IMR-90 (cell line): ENCODE results near the gene PRDM13. TPM values are rescaled to one million over a fixed set of nuclear protein-coding genes. Genes with fewer than 3 reads are reported as not detected.

Experiments used
- ATAC-seq: fragments of 200-7000 bp; cut with Tn5 transposase; 2 replicates; pipeline ENCODE4 v1.9.1; 2020; ENCODE audit warnings: low read depth, mild to moderate bottlenecking, moderate library complexity
- BruUV-seq: library from RNA; stranded (reverse); fragments of 400-500 nt; replicated peaks from 2 replicates; lab custom pipeline; 2021; lab: Mats Ljungman, UMichigan
- CTCF ChIA-PET: fragments of 300-600 bp; formaldehyde crosslinking; extraction: SDS; loops from one replicate; lab custom pipeline; 2021; ENCODE audit warnings: antibody characterized with exemption; lab: Yijun Ruan, JAX
- POLR2A ChIA-PET: fragments of 300-600 bp; sonication (Branson Sonifier 250); formaldehyde crosslinking; loops from one replicate; lab custom pipeline; 2022; ENCODE audit warnings: antibody characterized with exemption; ENCODE audit not compliant: unreplicated experiment; lab: Charles Lee
- DNase-seq: peaks from one replicate; pipeline ENCODE4 v3.0.0; 2013
- H2AFZ ChIP-seq: replicated peaks from 2 replicates; pipeline ENCODE3; 2013; ENCODE audit warnings: low read length, mild to moderate bottlenecking; ENCODE audit not compliant: poor library complexity
- H2AK5ac ChIP-seq: 2 replicates; pipeline ENCODE4 v1.6.1; 2013; ENCODE audit warnings: low read depth, low read length, inconsistent platforms
- H2AK9ac ChIP-seq: replicated peaks from 2 replicates; pipeline ENCODE3; 2013; ENCODE audit warnings: mild to moderate bottlenecking, low read depth, low read length, moderate library complexity; ENCODE audit not compliant: poor library complexity
- H2BK120ac ChIP-seq: 2 replicates; pipeline ENCODE4 v1.6.1; 2013; ENCODE audit warnings: low read depth, low read length, inconsistent platforms
- H2BK15ac ChIP-seq: 3 replicates; pipeline ENCODE4 v1.6.1; 2013; ENCODE audit warnings: low read depth, low read length, inconsistent platforms
- H2BK20ac ChIP-seq: 2 replicates; pipeline ENCODE4 v1.6.1; 2013; ENCODE audit warnings: low read depth, mild to moderate bottlenecking, inconsistent platforms, low read length, moderate library complexity
- H2BK5ac ChIP-seq: 2 replicates; pipeline ENCODE4 v1.6.1; 2013; ENCODE audit warnings: mild to moderate bottlenecking, low read depth, low read length, inconsistent platforms; ENCODE audit not compliant: poor library complexity, severe bottlenecking
- H3K14ac ChIP-seq: replicated peaks from 2 replicates; pipeline ENCODE4 v1.6.1; 2013; ENCODE audit warnings: low read depth, low read length, inconsistent platforms
- H3K18ac ChIP-seq: 2 replicates; pipeline ENCODE4 v1.6.1; 2013; ENCODE audit warnings: low read depth, low read length, control low read depth
- H3K23ac ChIP-seq: 2 replicates; pipeline ENCODE4 v1.6.1; 2013; ENCODE audit warnings: low read depth, low read length, inconsistent platforms
- H3K27ac ChIP-seq: 2 replicates; pipeline ENCODE4 v1.5.1; 2013; ENCODE audit warnings: mild to moderate bottlenecking, control low read depth, low read length; ENCODE audit not compliant: insufficient read depth
- H3K27me3 ChIP-seq: 2 replicates; pipeline ENCODE4 v1.6.1; 2013; ENCODE audit warnings: low read length; ENCODE audit not compliant: control insufficient read depth, insufficient read depth
- H3K36me3 ChIP-seq: 2 replicates; pipeline ENCODE4 v1.6.1; 2013; ENCODE audit warnings: low read length, mixed read lengths; ENCODE audit not compliant: control insufficient read depth, insufficient read depth
- H3K4ac ChIP-seq: 2 replicates; pipeline ENCODE4 v1.6.1; 2013; ENCODE audit warnings: low read depth, low read length, inconsistent platforms
- H3K4me1 ChIP-seq: 2 replicates; pipeline ENCODE4 v1.6.1; 2013; ENCODE audit warnings: low read length, mixed read lengths; ENCODE audit not compliant: control insufficient read depth, insufficient read depth
- H3K4me2 ChIP-seq: 2 replicates; pipeline ENCODE4 v1.6.1; 2013; ENCODE audit warnings: low read depth, mild to moderate bottlenecking, control low read depth, low read length, moderate library complexity
- H3K4me3 ChIP-seq: 2 replicates; pipeline ENCODE4 v1.5.1; 2013; ENCODE audit warnings: low read depth, mild to moderate bottlenecking, control low read depth, low read length, moderate library complexity; ENCODE audit not compliant: insufficient read depth
- H3K56ac ChIP-seq: 2 replicates; pipeline ENCODE4 v1.6.1; 2013; ENCODE audit warnings: low read length, inconsistent platforms; ENCODE audit not compliant: insufficient read depth; ENCODE audit errors: extremely low read depth
- H3K79me1 ChIP-seq, 2 experiments: 2 replicates each; pipeline ENCODE4 v1.6.1; 2013; ENCODE audit warnings: low read length in 2 of 2, inconsistent platforms in 1 of 2, low read depth in 1 of 2
- H3K9ac ChIP-seq: 2 replicates; pipeline ENCODE4 v1.6.1; 2013; ENCODE audit warnings: low read depth, low read length, control low read depth
- H3K9me1 ChIP-seq: 2 replicates; pipeline ENCODE4 v1.6.1; 2013; ENCODE audit warnings: low read length, inconsistent platforms; ENCODE audit not compliant: insufficient read depth
- H3K9me3 ChIP-seq: 2 replicates; pipeline ENCODE4 v1.6.1; 2013; ENCODE audit warnings: low read length; ENCODE audit not compliant: control insufficient read depth, insufficient read depth
- H4K20me1 ChIP-seq: 2 replicates; pipeline ENCODE4 v1.6.1; 2013; ENCODE audit warnings: low read length, inconsistent platforms; ENCODE audit not compliant: insufficient read depth
- H4K5ac ChIP-seq: 2 replicates; pipeline ENCODE4 v1.6.1; 2013; ENCODE audit warnings: mild to moderate bottlenecking, low read depth, low read length, control low read depth
- H4K8ac ChIP-seq, 2 experiments: 2 replicates each; pipeline ENCODE4 v1.6.1; 2013; ENCODE audit warnings: low read depth in 2 of 2, low read length in 2 of 2, control low read depth in 1 of 2, inconsistent platforms in 1 of 2
- H4K91ac ChIP-seq: 2 replicates; pipeline ENCODE4 v1.6.1; 2013; ENCODE audit warnings: low read depth, low read length, inconsistent platforms; ENCODE audit not compliant: insufficient read depth
- BHLHE40 ChIP-seq: fragments of 150-350 bp; IDR thresholded peaks from 2 replicates; pipeline ENCODE4 v1.6.1; 2016; ENCODE audit warnings: mild to moderate bottlenecking, low read depth, low read length
- CEBPB ChIP-seq: IDR thresholded peaks from 2 replicates; pipeline ENCODE4 v1.6.1; 2012; ENCODE audit warnings: low read depth, low read length, improper control_type of control experiment
- FOS ChIP-seq: fragments of 150-350 bp; IDR thresholded peaks from 2 replicates; pipeline ENCODE4 v1.6.1; 2016; ENCODE audit warnings: low read depth, low read length
- MAFK ChIP-seq: IDR thresholded peaks from 2 replicates; pipeline ENCODE4 v1.6.1; 2012; ENCODE audit warnings: low read depth, low read length, improper control_type of control experiment
- MXI1 ChIP-seq: IDR thresholded peaks from 2 replicates; pipeline ENCODE4 v1.6.1; 2012; ENCODE audit warnings: low read depth, mild to moderate bottlenecking, low read length, moderate library complexity, borderline replicate concordance
- NFE2L2 ChIP-seq: fragments of 150-350 bp; IDR thresholded peaks from 2 replicates; pipeline ENCODE4 v1.6.1; 2016; ENCODE audit warnings: low read depth, mild to moderate bottlenecking, low read length
- POLR2A ChIP-seq: IDR thresholded peaks from 2 replicates; pipeline ENCODE4 v1.6.1; 2012; ENCODE audit warnings: mild to moderate bottlenecking, low read depth, low read length
- RAD21 ChIP-seq: IDR thresholded peaks from 2 replicates; pipeline ENCODE4 v1.6.1; 2012; ENCODE audit warnings: low read length, improper control_type of control experiment
- RCOR1 ChIP-seq: IDR thresholded peaks from 2 replicates; pipeline ENCODE4 v1.6.1; 2012; ENCODE audit warnings: mild to moderate bottlenecking, low read length, improper control_type of control experiment; ENCODE audit not compliant: insufficient replicate concordance
- RFX5 ChIP-seq: IDR thresholded peaks from 2 replicates; pipeline ENCODE4 v1.8.0; 2012; ENCODE audit warnings: low read depth, mild to moderate bottlenecking, low read length, moderate library complexity
- SMC3 ChIP-seq: fragments of 150-350 bp; IDR thresholded peaks from 2 replicates; pipeline ENCODE4 v1.6.1; 2016; ENCODE audit warnings: low read depth, mild to moderate bottlenecking, antibody characterized with exemption, low read length, moderate library complexity
- WGBS, 2 experiments: methylation state at CpG; one replicate each; pipeline versions ENCODE4 v1.1.5 to v1.1.7; 2013; ENCODE audit warnings: missing lambda C conversion rate in 2 of 2; ENCODE audit not compliant: insufficient read length in 1 of 2; ENCODE audit errors: extremely low coverage in 2 of 2; 5-methylcytosine and 5-hydroxymethylcytosine counted together
- dilution Hi-C: fragments of 300-500 bp; cut with HindIII; formaldehyde crosslinking; loops from one replicate; pipeline ENCODE4 v1.14.3; 2018; ENCODE audit warnings: low sequenced_read_pairs; ENCODE audit not compliant: unreplicated experiment
- in situ Hi-C: fragments of 300-500 bp; cut with MboI; formaldehyde crosslinking; loops from 3 replicates; pipeline ENCODE4 v1.14.3; 2019; ENCODE audit warnings: low sequenced_read_pairs, inconsistent platforms, mixed read lengths
- intact Hi-C: fragments of 100-400 bp; cut with micrococcal nuclease; formaldehyde crosslinking; loops from 2 replicates; pipeline ENCODE4 v1.10.0; 2022
- polyA plus RNA-seq, 3 experiments: library from polyadenylated mRNA; depleted of rRNA; stranded (reverse); fragments of >200 nt; gene quantifications; 2 replicates each; pipeline ENCODE4 v1.2.3, GENCODE V29; 2012; ENCODE audit warnings: low replicate concordance in 1 of 3
- total RNA-seq: library from RNA; depleted of rRNA; stranded (reverse); fragments of >200 nt; gene quantifications from 2 replicates; pipeline ENCODE4 v1.2.3, GENCODE V29; 2012
- TF ChIP-seq, protein P1 (sequence below): conservative IDR thresholded peaks from 2 replicates; pipeline ENCODE4 v1.5.1; 2012; ENCODE audit warnings: mild to moderate bottlenecking, low read depth, low read length, improper control_type of control experiment
- TF ChIP-seq, protein P2 (sequence below): fragments of 150-350 bp; IDR thresholded peaks from 2 replicates; pipeline ENCODE4 v1.6.1; 2016; ENCODE audit warnings: low read depth, mild to moderate bottlenecking, low read length, moderate library complexity, borderline replicate concordance
- TF ChIP-seq, protein P3 (sequence below): fragments of 150-350 bp; IDR thresholded peaks from 2 replicates; pipeline ENCODE4 v1.6.1; 2017; ENCODE audit warnings: mild to moderate bottlenecking, antibody characterized with exemption, low read length, low read depth

PRDM13 gene
- total and polyA plus RNA-seq, 2 of the 4 experiments (the other 2 are of a cell fraction): not detected

DNA sequence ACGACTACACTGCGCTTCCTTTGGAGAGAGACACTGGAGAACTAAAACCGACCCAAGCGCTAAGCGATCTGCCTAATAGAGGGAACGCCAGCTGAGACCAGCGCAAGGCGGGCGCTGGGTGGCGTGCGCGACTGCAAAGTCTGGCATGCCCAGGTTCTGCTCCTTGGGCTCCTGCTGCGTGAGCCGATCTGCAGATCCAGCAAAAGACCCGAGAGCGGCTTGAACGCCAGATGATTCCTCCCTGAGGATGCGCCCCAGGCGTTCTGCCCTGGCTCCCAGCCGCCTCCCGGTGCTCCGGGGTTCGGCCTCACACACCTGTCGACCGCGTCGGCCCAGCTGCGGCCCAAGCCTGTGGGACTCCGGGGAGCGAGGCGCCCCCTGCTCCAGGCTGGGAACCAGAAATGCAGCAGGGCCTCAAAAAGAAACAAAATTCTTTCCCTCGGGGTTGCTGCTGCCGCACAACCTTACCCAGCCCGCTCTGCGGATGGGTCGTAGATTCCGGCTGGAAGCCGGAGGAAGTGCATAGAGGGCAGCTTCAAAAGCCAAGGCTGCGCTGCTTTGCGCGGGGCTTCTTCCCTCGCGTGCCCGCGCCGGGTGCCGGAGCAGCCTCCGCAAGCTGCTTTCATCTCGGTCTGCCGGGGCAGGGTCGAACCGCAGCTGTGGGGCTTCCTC, 17.9 kb upstream of the PRDM13 start:
- POLR2A ChIA-PET: interaction anchor here (0.6 kb wide), 1 partner anchor 68 kb away, joined by 3 read pairs; no protein-coding TSS in a partner anchor
- intact Hi-C loops: loop anchor here (1.0 to 2.0 kb wide), 2 partner anchors 158 to 234 kb away; no protein-coding TSS in a partner anchor
- TF ChIP-seq RAD21 (peak; percentile 47), BHLHE40 (no peak), MAFK (no peak), FOS (no peak), SMC3 (peak; percentile 19; the same call in 1 of the 2 replicates), CEBPB (no peak), MXI1 (no peak), POLR2A (no peak), NFE2L2 (no peak), RCOR1 (no peak), RFX5 (no peak)
- TF ChIP-seq, protein P1, sequence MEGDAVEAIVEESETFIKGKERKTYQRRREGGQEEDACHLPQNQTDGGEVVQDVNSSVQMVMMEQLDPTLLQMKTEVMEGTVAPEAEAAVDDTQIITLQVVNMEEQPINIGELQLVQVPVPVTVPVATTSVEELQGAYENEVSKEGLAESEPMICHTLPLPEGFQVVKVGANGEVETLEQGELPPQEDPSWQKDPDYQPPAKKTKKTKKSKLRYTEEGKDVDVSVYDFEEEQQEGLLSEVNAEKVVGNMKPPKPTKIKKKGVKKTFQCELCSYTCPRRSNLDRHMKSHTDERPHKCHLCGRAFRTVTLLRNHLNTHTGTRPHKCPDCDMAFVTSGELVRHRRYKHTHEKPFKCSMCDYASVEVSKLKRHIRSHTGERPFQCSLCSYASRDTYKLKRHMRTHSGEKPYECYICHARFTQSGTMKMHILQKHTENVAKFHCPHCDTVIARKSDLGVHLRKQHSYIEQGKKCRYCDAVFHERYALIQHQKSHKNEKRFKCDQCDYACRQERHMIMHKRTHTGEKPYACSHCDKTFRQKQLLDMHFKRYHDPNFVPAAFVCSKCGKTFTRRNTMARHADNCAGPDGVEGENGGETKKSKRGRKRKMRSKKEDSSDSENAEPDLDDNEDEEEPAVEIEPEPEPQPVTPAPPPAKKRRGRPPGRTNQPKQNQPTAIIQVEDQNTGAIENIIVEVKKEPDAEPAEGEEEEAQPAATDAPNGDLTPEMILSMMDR: peak; percentile 47
- TF ChIP-seq, protein P2, sequence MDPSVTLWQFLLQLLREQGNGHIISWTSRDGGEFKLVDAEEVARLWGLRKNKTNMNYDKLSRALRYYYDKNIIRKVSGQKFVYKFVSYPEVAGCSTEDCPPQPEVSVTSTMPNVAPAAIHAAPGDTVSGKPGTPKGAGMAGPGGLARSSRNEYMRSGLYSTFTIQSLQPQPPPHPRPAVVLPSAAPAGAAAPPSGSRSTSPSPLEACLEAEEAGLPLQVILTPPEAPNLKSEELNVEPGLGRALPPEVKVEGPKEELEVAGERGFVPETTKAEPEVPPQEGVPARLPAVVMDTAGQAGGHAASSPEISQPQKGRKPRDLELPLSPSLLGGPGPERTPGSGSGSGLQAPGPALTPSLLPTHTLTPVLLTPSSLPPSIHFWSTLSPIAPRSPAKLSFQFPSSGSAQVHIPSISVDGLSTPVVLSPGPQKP: no peak
- TF ChIP-seq, protein P3, sequence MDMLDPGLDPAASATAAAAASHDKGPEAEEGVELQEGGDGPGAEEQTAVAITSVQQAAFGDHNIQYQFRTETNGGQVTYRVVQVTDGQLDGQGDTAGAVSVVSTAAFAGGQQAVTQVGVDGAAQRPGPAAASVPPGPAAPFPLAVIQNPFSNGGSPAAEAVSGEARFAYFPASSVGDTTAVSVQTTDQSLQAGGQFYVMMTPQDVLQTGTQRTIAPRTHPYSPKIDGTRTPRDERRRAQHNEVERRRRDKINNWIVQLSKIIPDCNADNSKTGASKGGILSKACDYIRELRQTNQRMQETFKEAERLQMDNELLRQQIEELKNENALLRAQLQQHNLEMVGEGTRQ: no peak

More for the DNA sequence above, 17.9 kb upstream of the PRDM13 start:
- CTCF ChIA-PET: interaction anchor here (0.8 to 1.0 kb wide), 2 partner anchors 23 to 161 kb away, joined by 4 read pairs; no protein-coding TSS in a partner anchor
- Histone ChIP-seq H3K79me1 (no peaks in the 10 kb centered on the region), H4K20me1 (no peaks in the 10 kb centered on the region), H3K4ac (no peak overlapping the region), H4K91ac (no peak overlapping the region), H3K9me1 (no peaks in the 10 kb centered on the region; the same call in 1 of the 2 replicates), H2AK5ac (no peak overlapping the region), H3K23ac (peak overlapping the region; percentile 88; the same call in 1 of the 2 replicates), H3K18ac (no peak overlapping the region), H3K14ac (no peak overlapping the region), H3K36me3 (no peaks in the 10 kb centered on the region), H2BK120ac (no peak overlapping the region), H2BK20ac (no peak overlapping the region), H3K27me3 (peaks cover 72% of the 10 kb centered on the region), H2BK15ac (no peak overlapping the region), H2BK5ac (no peak overlapping the region), H4K5ac (no peak overlapping the region), H3K4me3 (peak overlapping the region; percentile 30), H3K56ac (no peak overlapping the region), H3K27ac (no peak overlapping the region), H2AK9ac (peak overlapping the region; percentile 66), H4K8ac (no peak overlapping the region), H2AFZ (peak overlapping the region; percentile 85), H3K4me1 (no peaks in the 10 kb centered on the region), H3K9me3 (peaks cover 2% of the 10 kb centered on the region; the same call in 1 of the 2 replicates), H3K4me2 (peak overlapping the region; percentile 81), H3K9ac (no peak overlapping the region)
- DNase-seq (peak; percentile 59), ATAC-seq (peak; percentile 90)
- BruUV-seq: no TSS peak
- 2% methylated on average over 21 of the region's 52 CpGs; no CpG with 5 or more reads in 1 of the 2 experiments for WGBS, 2 experiments
- dilution Hi-C loops: no loop called here
- in situ Hi-C loops: loop anchor here (25.0 kb wide), 1 partner anchor 874 kb away; the partner anchor contains the start of gene SIM1
